Lung (tissue), 16 donors: ENCODE results near the gene WNK2. TPM values are rescaled to one million over a fixed set of nuclear protein-coding genes. Genes with fewer than 3 reads are reported as not detected.
A peak's percentile ranks its signal among the peaks of the same experiment; 100 is the strongest.

ENCODE experiments used
- ATAC-seq: fragments of 200-7000 bp; cut with Tn5 transposase; one replicate; pipeline ENCODE4 v1.9.1; 2020; ENCODE audit warnings: moderate number of reproducible peaks; ENCODE audit not compliant: insufficient read depth, low FRiP score
- DNase-seq, 3 donors: peaks; one replicate each; pipeline ENCODE4 v3.0.0-alpha.2; 2013 to 2017
- H3K27ac ChIP-seq, 2 donors: one replicate each; pipeline ENCODE4 v1.5.1; 2013; ENCODE audit warnings: mild to moderate bottlenecking in 2 of 2, moderate library complexity in 2 of 2, control low read depth in 1 of 2, inconsistent platforms in 1 of 2, low read depth in 1 of 2, low read length in 1 of 2
- H3K27me3 ChIP-seq, 3 donors: one replicate each; pipeline ENCODE4 v1.5.1; 2013; ENCODE audit warnings: low read length in 2 of 3; ENCODE audit not compliant: control insufficient read depth in 3 of 3, insufficient read depth in 3 of 3
- H3K36me3 ChIP-seq, 4 donors: one replicate each; pipeline ENCODE4 v1.5.1; 2013; ENCODE audit warnings: low read length in 4 of 4, mild to moderate bottlenecking in 1 of 4, moderate library complexity in 1 of 4; ENCODE audit not compliant: control insufficient read depth in 4 of 4, insufficient read depth in 4 of 4
- H3K4me1 ChIP-seq, 5 donors: one replicate each; pipeline ENCODE4 v1.5.1; 2013; ENCODE audit warnings: low read length in 5 of 5, mild to moderate bottlenecking in 2 of 5, moderate library complexity in 1 of 5; ENCODE audit not compliant: control insufficient read depth in 5 of 5, insufficient read depth in 5 of 5
- H3K4me3 ChIP-seq: one replicate; pipeline ENCODE4 v1.5.1; 2013; ENCODE audit warnings: mild to moderate bottlenecking, control low read depth, moderate library complexity
- H3K9ac ChIP-seq, 2 donors: one replicate each; pipeline ENCODE4 v1.5.1; 2013; ENCODE audit warnings: low read length in 2 of 2, control low read depth in 1 of 2; ENCODE audit not compliant: insufficient read depth in 1 of 2
- H3K9me3 ChIP-seq, 4 donors: one replicate each; pipeline ENCODE4 v1.5.1; 2013; ENCODE audit warnings: low read length in 3 of 4, mild to moderate bottlenecking in 1 of 4, moderate library complexity in 1 of 4; ENCODE audit not compliant: control insufficient read depth in 4 of 4, insufficient read depth in 3 of 4
- CTCF ChIP-seq: IDR thresholded peaks from 2 replicates; pipeline ENCODE4 v1.5.1; 2012; ENCODE audit warnings: mild to moderate bottlenecking; ENCODE audit errors: control extremely low read depth, extremely low read depth
- WGBS, 2 donors: extraction: QIAGEN DNeasy Blood & Tissue Kit; methylation state at CpG; one replicate each; pipeline ENCODE4 v1.1.7; 2013; 5-methylcytosine and 5-hydroxymethylcytosine counted together
- long read RNA-seq, 5 donors: transcript quantifications; one replicate each; lab custom pipeline, GENCODE V29; 2026
- polyA plus RNA-seq, 2 donors: library from polyadenylated mRNA; stranded (reverse); fragments of 200-250 nt; gene quantifications; one replicate each; pipeline ENCODE4 v1.2.1, GENCODE V29; 2013
- total RNA-seq, 2 donors: library from RNA; depleted of rRNA in 1 of 2; stranded (reverse); fragments of >200 nt in 1 of 2; gene quantifications; one replicate each; pipeline ENCODE4 v1.2.1, GENCODE V29; 2014 to 2021
- donor health status: control.
- donor health status: control.
- donor health status: Bipolar disorder and iron deficiency.
- donor health status: healthy.
- donor health status: DM: yes; HTN: yes; CAD: no.

Gene WNK2
- 1 to 10 TPM; 4.2 to 8.5 TPM for total RNA-seq
- 1 to 10 TPM in 1 of 2 donors, under 1 TPM in 1; 1.00 to 1.6 TPM for polyA plus RNA-seq
- long read RNA-seq, donor 1, partial matches to known transcripts, result 0 of 1 reads
- long read RNA-seq, donor 1, other reads (novel, unspliced or antisense), result 0 of 1 reads
- long read RNA-seq, donor 2, partial matches to known transcripts, result 0 of 1 reads
- long read RNA-seq, donor 2, other reads (novel, unspliced or antisense), result 0 of 1 reads
- long read RNA-seq, donor 3, result 0 reads
- long read RNA-seq, donor 4, result 0 reads
- long read RNA-seq, donor 5, partial matches to known transcripts, result 0 of 1 reads
- long read RNA-seq, donor 5, other reads (novel, unspliced or antisense), result 0 of 1 reads

DNA sequence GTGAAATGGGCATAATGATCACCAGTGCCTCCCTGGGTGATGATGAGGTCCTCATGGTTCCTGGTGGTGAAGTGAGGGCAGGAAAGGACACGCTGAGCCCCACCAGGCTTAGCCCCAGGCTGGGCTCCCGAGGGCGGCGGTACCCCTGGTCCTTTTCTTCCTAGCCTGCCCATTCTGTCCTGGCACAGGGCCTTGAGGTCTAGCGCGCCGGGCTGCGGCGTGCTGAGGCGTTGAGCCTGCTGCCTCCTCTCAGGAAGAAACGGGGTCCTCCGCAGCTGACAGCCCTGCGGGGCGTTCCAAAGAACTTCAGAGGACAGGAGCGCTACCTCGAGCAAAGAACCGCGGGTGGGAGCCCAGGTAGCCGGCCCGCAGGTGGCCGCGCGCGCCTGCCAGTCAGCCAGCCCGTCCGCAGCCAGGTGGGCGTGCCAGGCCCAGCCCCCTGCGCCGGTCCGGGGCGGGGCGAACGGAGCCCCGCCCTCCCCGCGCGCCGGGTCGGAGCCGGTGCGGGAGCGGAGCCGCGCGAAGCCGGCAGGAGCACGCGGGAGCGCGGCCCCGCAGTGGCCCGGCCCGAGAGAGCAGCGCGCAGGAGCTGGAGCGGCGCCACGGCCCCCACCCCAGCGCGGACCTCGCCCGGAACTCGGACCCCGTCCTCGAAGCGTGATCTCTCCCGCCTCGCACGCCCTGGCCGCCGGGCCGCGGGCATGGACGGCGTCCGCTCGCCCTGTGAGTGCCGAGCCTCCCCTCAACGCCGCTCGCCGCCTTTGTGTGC, at the start of gene WNK2:
WNK2 (plus strand) TSS at position 477 of the 769 bp plus-strand sequence. CDS start 791 bp downstream, outside the sequence.
- Histone ChIP-seq H3K36me3 (no peaks in the 10 kb centered on the region), H3K4me3 (peak within 1 kb of the TSS; percentile 41), H3K4me1 (peaks cover 0 to 15% (median 5%) of the 10 kb centered on the region in 5 donors), H3K9ac (no peak within 1 kb of the TSS), H3K27me3 (peaks cover 0 to 23% (median 18%) of the 10 kb centered on the region in 3 donors), H3K27ac (peak within 1 kb of the TSS in 1 of 2 donors; percentile 73), H3K9me3 (peaks cover 0 to 7% (median 0%) of the 10 kb centered on the region in 4 donors)
- peak in 1 of 3 donors; percentile 35 for DNase-seq
- peak; percentile 84 for ATAC-seq
- no peak for TF ChIP-seq CTCF
- WGBS, 2 donors, result 1% methylated on average over 50 to 82 of the region's 82 CpGs

DNA sequence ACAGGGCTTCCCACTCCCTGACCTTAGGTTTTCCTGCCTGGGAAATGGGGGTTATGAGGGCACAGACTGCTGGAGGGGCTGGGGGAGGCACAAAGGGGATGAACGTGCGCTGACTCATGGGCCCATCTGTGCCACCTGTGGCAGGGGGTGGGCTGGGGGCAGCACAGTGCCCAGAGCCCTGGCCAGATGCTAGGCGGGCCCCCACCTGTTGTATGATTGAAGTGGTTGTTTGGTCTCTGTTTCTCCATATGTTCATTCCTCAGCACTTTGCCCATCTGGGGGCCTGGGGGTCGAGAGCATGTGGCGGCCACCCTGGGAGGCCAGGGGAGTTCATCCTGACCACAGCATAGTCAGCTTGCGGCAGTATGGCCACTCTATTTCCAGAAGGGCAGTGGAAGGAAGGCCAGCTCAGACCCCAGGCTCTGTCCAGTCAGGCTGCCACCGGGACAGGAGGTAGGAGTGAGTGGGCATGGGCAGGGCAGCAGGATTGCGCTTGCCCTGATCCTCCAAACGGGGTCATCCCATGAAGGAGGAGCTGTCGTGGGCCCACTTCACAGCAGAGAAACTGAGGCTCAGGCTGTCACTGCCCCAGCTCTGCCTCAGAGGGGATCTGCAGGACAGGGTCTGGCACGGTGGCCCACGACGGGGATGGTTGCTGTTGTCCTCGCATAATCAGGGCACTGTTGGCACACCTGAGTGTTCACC, 49.0 kb upstream of the WNK2 start:
- ATAC-seq (no peak), DNase-seq (no peak)
- Histone ChIP-seq H3K9me3 (peaks cover 0 to 3% (median 0%) of the 10 kb centered on the region in 4 donors), H3K9ac (peak overlapping the region in 1 of 2 donors; percentile 72), H3K36me3 (no peaks in the 10 kb centered on the region), H3K27me3 (no peaks in the 10 kb centered on the region), H3K4me3 (no peak overlapping the region), H3K27ac (peak overlapping the region; percentile 81 to 95), H3K4me1 (peaks cover 3 to 43% (median 12%) of the 10 kb centered on the region in 5 donors)
- TF ChIP-seq CTCF, result no peak
- WGBS, 2 donors, result 78 to 85% methylated on average over 14 of the region's 14 CpGs

DNA sequence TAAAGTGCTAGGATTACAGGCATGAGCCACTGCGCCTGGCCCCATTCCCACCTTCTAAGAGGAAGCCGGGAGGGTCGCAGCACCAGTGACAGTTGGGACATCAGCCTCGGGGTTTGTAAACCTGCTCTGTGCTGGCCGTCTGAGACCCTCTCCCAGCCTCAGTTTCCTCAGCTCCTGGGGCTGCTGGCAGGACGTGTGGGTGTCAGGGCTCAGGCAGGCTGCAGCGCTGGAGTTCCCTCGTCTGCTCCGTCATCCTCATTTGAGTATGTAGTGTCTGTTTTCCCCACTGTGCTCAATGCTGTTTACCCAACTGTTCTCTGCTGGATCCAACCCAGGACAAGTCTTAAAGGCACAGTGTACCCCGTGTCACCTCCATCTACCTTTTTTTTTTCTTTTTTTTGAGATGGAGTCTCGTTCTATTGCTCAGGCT, 47.9 kb upstream of the WNK2 start:
- DNase-seq, result peak in 2 of 3 donors; percentile 50 to 65
- no peak overlapping the region for H3K9ac ChIP-seq
- no peaks in the 10 kb centered on the region for H3K27me3 ChIP-seq
- no peak overlapping the region for H3K4me3 ChIP-seq
- peaks cover 0 to 3% (median 0%) of the 10 kb centered on the region in 4 donors for H3K9me3 ChIP-seq
- no peak overlapping the region for H3K27ac ChIP-seq
- no peak for TF ChIP-seq CTCF
- no peak for ATAC-seq
- H3K36me3 ChIP-seq, result no peaks in the 10 kb centered on the region
- H3K4me1 ChIP-seq, result peaks cover 3 to 35% (median 12%) of the 10 kb centered on the region in 5 donors
- 39 to 42% methylated on average over 11 of the region's 11 CpGs for WGBS, 2 donors
